Central memory CD8-positive, alpha-beta T cell (primary cell): ENCODE data around the gene WIPF3.

Experiments
- ATAC-seq: fragments of 150-1000 bp; cut with Tn5 transposase; replicated peaks from 2 replicates; pipeline ENCODE4 v1.10.0; 2022; ENCODE audit warnings: mild to moderate bottlenecking, moderate FRiP score, moderate number of reproducible peaks; ENCODE audit not compliant: poor library complexity, severe bottlenecking; ENCODE audit errors: extremely low read depth
- DNase-seq, 2 donors: peaks; one replicate each; pipeline ENCODE4 v3.0.0; 2021; ENCODE audit warnings: low spot score in 2 of 2
- H3K27ac Mint-ChIP-seq: one replicate; pipeline ENCODE4 v1.8.0; 2022; ENCODE audit warnings: low read depth, mild to moderate bottlenecking, moderate library complexity, mixed read lengths
- H3K27me3 Mint-ChIP-seq: one replicate; pipeline ENCODE4 v1.8.0; 2022; ENCODE audit warnings: mixed read lengths
- H3K36me3 Mint-ChIP-seq: one replicate; pipeline ENCODE4 v1.8.0; 2022; ENCODE audit warnings: mild to moderate bottlenecking, moderate library complexity, mixed read lengths; ENCODE audit not compliant: insufficient read depth
- H3K4me1 Mint-ChIP-seq: one replicate; pipeline ENCODE4 v1.8.0; 2022; ENCODE audit warnings: mixed read lengths
- H3K4me3 Mint-ChIP-seq: one replicate; pipeline ENCODE4 v1.8.0; 2022; ENCODE audit warnings: mild to moderate bottlenecking, moderate library complexity, mixed read lengths
- H3K9me3 Mint-ChIP-seq: one replicate; pipeline ENCODE4 v1.8.0; 2022; ENCODE audit warnings: mixed read lengths

WIPF3 gene

DNA sequence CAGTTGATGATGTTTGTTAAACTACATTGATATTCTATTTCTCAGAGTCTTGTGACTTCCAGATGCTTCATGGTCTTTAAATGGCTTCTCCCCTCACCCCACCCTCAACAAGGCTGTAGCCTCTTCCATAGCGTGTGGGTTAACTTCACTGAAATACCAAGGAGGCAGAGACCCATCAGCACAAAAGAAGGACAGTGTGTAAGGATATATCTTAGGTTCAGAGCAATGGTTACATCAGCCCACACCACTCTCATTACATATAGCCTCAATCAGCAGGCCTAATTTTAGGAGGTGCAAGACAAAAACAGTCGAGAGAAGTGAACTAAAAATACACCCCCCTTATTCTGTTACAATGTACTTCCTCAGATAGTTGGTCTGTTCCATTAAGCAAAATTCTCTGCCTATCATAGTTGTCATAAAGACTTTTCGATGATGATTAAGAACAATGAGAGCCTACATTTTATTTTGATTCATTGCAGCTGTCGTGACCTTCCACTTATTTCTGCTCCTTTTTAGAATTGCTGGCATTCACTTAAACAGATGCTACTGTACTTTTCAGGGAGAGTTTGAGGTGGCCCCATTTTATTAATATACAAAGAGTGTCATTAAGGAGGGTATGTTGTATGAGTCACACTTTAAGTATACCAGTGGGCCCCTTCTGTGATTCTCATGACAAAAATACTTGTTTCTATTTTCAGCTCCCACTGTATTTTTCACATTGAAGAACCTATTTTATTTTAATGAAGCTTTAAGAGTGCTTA is 52.1 kb downstream of the WIPF3 start:
- DNase-seq (no peak), ATAC-seq (no peak)
- Mint-ChIP-seq H3K36me3 (peaks cover 2% of the 10 kb centered on the region), H3K9me3 (no peaks in the 10 kb centered on the region), H3K4me1 (no peaks in the 10 kb centered on the region), H3K27ac (no peak overlapping the region), H3K27me3 (peaks cover 32% of the 10 kb centered on the region), H3K4me3 (no peak overlapping the region)

DNA sequence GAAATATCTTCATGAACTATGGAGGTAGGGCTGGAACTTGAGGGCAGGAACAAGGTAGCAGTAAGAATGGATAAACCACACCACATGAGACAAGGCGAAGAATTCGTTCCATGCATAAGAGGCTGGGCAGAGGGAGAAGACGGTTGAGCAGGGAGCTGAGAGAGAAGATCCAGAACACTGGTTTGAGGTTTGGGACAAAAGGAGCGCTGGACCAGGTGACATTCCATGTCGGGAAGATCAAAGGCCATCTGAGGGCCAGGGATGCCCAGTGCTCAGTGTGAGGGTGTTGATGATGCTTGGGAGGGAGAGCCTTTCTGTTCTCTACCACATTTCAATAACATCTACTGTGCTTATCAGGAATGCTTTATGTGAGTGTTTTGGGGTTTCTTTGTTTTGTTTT is 52.8 kb downstream of the WIPF3 start:
- peaks cover 34% of the 10 kb centered on the region for H3K27me3 Mint-ChIP-seq
- no peaks in the 10 kb centered on the region for H3K4me1 Mint-ChIP-seq
- H3K9me3 Mint-ChIP-seq = no peaks in the 10 kb centered on the region
- H3K36me3 Mint-ChIP-seq = peaks cover 2% of the 10 kb centered on the region
- ATAC-seq = no peak
- DNase-seq = no peak
- H3K27ac Mint-ChIP-seq = no peak overlapping the region
- no peak overlapping the region for H3K4me3 Mint-ChIP-seq

DNA sequence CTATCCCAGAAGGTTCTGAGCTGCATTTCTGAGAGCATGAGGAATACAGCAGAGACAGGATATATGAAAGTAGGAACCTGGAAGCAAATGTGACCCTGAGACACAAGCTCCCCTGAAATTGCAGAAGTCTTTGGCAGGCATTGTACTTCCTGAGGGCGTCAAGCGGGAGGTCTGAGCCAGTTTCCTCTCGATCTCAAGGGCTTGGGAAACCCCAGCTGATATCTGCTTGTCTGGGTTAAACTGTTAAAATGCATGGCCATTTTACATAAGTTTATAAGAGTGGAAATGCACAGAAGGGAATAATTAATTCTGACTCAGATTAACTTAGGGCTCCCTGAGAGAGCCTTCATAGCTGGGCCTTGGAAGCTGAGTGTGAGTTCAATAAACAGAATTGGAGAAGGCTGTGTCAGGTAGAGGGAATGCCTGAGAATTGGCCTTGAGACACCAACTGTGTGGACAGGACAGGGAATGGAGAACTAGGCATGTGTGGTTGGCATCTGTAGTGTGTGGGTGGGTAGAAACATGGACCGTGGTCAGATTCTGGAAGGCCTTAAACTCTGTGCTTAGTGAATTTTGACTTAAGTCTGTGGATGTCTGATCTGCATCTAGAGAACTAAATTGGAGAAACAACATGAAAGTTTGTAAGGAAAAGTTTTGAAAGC is 53.3 kb downstream of the WIPF3 start:
- no peak overlapping the region for H3K27ac Mint-ChIP-seq
- peaks cover 34% of the 10 kb centered on the region for H3K27me3 Mint-ChIP-seq
- H3K9me3 Mint-ChIP-seq = no peaks in the 10 kb centered on the region
- ATAC-seq = no peak
- no peak for DNase-seq
- H3K36me3 Mint-ChIP-seq = peaks cover 2% of the 10 kb centered on the region
- H3K4me3 Mint-ChIP-seq = no peak overlapping the region
- no peaks in the 10 kb centered on the region for H3K4me1 Mint-ChIP-seq

DNA sequence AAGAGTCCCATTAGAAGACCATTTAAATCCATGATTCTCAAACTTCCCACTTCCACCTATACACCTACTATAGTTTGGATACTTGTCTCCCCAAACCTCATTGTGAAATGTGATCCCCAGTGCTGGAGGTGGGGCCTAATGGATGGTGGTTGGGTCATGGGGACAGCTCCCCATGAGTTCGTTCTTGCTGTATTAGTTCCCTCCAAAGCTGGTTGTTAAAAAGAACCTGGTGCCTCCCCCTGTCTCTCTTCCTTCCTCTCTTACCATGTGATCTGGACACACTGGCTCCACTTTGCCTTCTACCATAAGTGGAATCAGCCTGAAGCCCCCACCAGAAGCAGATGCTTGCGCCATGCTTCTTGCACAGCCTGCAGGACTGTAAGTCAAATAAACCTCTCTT is 53.9 kb downstream of the WIPF3 start:
- no peak overlapping the region for H3K4me3 Mint-ChIP-seq
- H3K27ac Mint-ChIP-seq = no peak overlapping the region
- DNase-seq (no peak), ATAC-seq (no peak)
- peaks cover 2% of the 10 kb centered on the region for H3K36me3 Mint-ChIP-seq
- no peaks in the 10 kb centered on the region for H3K4me1 Mint-ChIP-seq
- no peaks in the 10 kb centered on the region for H3K9me3 Mint-ChIP-seq
- peaks cover 29% of the 10 kb centered on the region for H3K27me3 Mint-ChIP-seq

DNA sequence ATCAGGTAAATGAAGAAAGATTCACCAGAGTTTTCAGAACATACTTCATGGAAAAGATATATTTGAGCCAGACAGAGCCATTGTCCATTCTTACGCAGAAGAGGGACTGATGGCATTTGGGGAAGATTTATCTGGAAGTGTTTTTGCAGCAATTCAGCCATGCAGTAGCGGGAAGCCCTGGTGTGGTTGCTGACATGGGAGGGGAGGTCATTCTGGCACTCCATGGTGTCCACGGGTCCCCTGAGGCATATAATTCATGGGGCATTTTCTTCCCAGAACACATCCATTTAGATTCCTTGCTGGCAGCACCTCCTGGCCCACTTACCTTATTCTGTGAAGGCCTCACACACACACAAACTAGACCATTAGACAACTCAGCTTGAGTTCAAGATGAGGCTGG is 55.6 kb downstream of the WIPF3 start:
- ATAC-seq (no peak), DNase-seq (no peak)
- no peaks in the 10 kb centered on the region for H3K9me3 Mint-ChIP-seq
- peaks cover 23% of the 10 kb centered on the region for H3K27me3 Mint-ChIP-seq
- H3K27ac Mint-ChIP-seq = no peak overlapping the region
- H3K4me3 Mint-ChIP-seq = no peak overlapping the region
- no peaks in the 10 kb centered on the region for H3K4me1 Mint-ChIP-seq
- H3K36me3 Mint-ChIP-seq = peaks cover 2% of the 10 kb centered on the region

DNA sequence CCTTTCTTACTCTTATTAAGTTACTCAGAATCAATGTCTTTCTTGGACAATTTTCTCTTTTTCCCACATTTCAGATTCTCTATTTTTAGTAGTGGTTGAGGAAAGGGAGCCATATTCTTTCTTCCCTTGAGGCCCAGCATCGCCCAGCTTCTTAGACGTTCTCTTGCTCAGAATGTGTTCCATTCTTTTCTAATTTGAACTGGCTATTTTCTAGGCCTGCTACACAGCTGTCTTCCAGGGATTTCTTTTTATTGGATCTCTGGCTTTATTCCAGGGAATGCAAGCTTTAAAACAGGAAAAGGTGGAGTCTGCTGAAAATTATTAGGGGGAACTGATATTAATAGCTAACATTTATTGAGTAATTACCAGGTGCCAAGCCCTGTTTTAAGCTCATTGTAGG is 58.3 kb downstream of the WIPF3 start:
- Mint-ChIP-seq H3K27ac (no peak overlapping the region), H3K4me3 (no peak overlapping the region), H3K4me1 (no peaks in the 10 kb centered on the region), H3K36me3 (peaks cover 2% of the 10 kb centered on the region), H3K27me3 (peaks cover 23% of the 10 kb centered on the region), H3K9me3 (no peaks in the 10 kb centered on the region)
- DNase-seq = no peak
- ATAC-seq = no peak

DNA sequence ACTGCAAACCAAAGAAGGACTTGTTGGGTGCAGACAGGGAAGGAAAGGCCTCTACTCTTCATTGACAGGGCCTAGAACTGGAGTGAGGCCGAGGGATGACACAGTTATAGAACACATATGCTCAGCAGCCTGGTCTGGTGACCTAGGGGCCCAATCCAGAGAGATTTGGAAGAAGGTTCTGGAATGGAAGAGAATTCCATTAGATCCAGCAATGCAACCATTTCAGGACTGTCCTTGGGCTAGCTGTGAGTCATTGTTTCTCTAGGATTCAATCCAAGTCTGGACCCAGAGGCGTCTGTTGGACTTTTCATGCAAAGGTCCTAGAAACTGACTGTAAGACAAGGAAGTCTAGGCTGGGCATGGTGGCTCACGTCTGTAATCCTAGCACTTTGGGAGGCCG is 59.2 kb downstream of the WIPF3 start:
- no peak for ATAC-seq
- H3K9me3 Mint-ChIP-seq = no peaks in the 10 kb centered on the region
- no peak overlapping the region for H3K4me3 Mint-ChIP-seq
- H3K27me3 Mint-ChIP-seq = peaks cover 28% of the 10 kb centered on the region
- no peaks in the 10 kb centered on the region for H3K4me1 Mint-ChIP-seq
- no peak for DNase-seq
- no peak overlapping the region for H3K27ac Mint-ChIP-seq
- no peaks in the 10 kb centered on the region for H3K36me3 Mint-ChIP-seq

DNA sequence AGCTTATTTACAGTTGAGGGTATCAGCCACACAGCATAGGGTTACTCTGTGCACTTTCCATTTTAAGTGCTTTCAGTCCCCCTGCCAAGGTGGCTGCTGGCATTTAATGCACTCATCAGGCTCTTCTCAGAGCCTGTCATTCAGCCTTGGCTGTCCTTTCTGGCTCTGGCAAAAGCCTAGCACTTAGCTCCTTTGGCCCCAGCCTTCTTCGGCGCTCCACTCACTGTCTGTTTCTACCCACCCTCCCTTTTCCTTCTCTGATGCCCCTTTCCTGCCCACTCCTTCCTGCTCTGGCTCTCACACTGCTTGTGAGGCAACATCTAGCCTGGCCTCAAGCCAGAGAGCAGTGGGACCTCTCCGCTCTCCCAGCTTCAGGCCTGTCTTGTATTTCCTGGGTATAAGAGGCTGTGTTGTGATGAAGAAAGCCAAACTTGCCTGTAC is 60.2 kb downstream of the WIPF3 start:
- no peak overlapping the region for H3K4me3 Mint-ChIP-seq
- no peaks in the 10 kb centered on the region for H3K4me1 Mint-ChIP-seq
- no peak for ATAC-seq
- H3K27ac Mint-ChIP-seq = no peak overlapping the region
- H3K9me3 Mint-ChIP-seq = no peaks in the 10 kb centered on the region
- H3K36me3 Mint-ChIP-seq = no peaks in the 10 kb centered on the region
- peaks cover 28% of the 10 kb centered on the region for H3K27me3 Mint-ChIP-seq
- no peak for DNase-seq

DNA sequence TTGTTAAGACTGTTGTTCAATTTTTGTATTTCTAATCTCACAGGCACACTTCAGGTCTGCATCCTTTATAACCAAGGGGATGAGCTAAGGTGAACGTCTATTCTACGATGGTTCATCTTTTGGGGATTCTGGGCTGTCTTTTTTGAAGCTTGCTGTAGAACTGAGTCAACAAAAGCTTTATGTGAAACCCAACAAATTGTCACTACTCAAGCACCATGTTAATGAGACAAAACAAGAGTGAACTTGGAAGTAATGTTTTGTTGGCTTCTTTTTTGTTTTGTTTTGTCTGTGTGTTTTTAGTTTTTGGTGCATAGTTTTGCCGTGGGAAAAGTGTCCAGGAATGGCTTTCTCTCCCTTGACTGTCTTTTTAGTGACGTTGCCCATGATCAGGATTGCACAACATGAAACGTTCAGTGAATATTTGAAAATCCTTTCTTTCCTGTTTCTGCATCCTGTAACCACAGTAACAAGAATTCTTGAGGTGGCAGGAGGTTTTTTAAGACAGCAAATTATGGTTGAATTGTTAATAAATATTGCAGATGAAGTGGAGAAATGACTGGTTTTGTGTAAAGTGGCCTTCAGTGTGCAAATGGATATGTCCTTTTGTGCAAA is 65.6 kb downstream of the WIPF3 start:
- H3K4me3 Mint-ChIP-seq = no peak overlapping the region
- no peaks in the 10 kb centered on the region for H3K36me3 Mint-ChIP-seq
- peaks cover 34% of the 10 kb centered on the region for H3K27me3 Mint-ChIP-seq
- no peaks in the 10 kb centered on the region for H3K4me1 Mint-ChIP-seq
- DNase-seq = no peak
- no peaks in the 10 kb centered on the region for H3K9me3 Mint-ChIP-seq
- H3K27ac Mint-ChIP-seq = no peak overlapping the region
- ATAC-seq = no peak

DNA sequence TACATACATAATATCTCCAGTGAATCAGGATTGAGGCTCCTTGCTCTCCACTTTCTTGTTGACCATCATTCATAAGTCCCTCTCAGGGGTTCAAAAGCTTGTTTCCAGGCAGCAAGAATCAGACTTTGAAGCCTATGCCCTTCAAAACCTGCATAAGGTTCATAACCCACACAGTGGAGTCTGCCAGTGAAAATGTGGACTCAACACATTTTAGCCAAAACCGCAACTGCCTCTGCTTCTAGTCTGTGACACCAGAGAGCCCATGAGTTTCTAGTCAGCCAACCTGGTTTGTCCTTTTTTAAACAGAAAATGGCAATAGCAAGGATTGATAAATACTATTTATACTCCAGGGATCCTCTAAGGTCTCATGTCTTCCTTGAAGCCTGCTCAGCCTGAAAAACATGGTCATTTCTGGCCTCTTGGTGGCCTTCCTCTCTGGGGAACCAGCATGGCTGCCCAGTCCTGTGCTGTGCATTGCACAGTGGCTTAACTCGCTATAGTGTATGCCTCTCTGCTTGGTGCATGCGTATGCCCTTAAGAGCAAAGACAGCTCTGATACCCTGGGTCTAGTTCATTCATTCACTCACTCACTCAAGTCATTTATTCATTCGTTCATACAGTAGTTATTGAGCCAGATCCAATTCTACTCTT is 67.5 kb downstream of the WIPF3 start:
- H3K4me1 Mint-ChIP-seq = no peaks in the 10 kb centered on the region
- H3K36me3 Mint-ChIP-seq = no peaks in the 10 kb centered on the region
- H3K27me3 Mint-ChIP-seq = peaks cover 30% of the 10 kb centered on the region

DNA sequence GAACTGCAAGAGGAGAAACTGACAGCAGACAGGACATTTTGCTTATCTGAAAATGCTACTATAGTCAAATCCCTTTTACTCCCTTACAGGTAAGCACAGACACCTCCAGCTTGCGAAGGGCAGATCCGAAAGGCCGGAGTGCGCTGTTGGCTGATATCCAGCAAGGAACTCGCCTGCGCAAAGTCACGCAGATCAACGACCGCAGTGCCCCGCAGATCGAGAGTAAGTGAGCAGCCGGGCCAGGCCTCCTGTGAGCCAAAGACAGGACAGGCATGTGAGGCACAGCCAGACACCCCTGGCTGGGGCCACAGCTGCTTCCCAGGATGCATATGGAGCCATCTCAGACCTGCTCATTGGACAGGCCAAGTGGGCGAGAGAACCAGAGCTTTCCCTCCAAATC is 69.4 kb downstream of the WIPF3 start:
- peaks cover 25% of the 10 kb centered on the region for H3K27me3 Mint-ChIP-seq
- no peak overlapping the region for H3K27ac Mint-ChIP-seq
- H3K9me3 Mint-ChIP-seq = no peaks in the 10 kb centered on the region
- no peak overlapping the region for H3K4me3 Mint-ChIP-seq
- DNase-seq (no peak), ATAC-seq (no peak)
- no peaks in the 10 kb centered on the region for H3K36me3 Mint-ChIP-seq
- H3K4me1 Mint-ChIP-seq = no peaks in the 10 kb centered on the region

More for the DNA sequence above, 67.5 kb downstream of the WIPF3 start:
- Mint-ChIP-seq H3K27ac (no peak overlapping the region), H3K4me3 (no peak overlapping the region), H3K9me3 (no peaks in the 10 kb centered on the region)
- ATAC-seq (no peak), DNase-seq (no peak)

DNA sequence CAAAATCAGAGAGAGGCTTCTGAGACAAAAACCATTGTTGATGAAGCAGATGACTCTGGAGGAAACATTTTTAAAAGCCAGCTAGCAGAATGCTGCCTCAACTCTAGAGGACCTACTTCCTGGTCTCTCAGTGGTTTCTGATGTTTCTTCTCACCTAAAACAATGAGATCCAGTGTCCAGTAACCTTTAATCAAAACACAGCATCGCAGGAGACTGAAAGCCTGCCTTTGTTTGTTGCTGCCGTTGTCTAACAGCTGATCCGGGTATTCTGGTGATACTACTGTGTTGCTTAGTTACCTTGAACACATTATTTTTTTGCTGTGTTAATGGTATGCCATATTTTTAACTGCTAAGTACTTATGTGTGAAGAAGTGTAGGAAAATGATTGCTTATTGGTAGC is 70.9 kb downstream of the WIPF3 start:
- Mint-ChIP-seq H3K27ac (no peak overlapping the region), H3K9me3 (no peaks in the 10 kb centered on the region), H3K4me3 (no peak overlapping the region), H3K4me1 (no peaks in the 10 kb centered on the region), H3K36me3 (no peaks in the 10 kb centered on the region), H3K27me3 (peaks cover 26% of the 10 kb centered on the region)
- no peak for ATAC-seq
- DNase-seq = no peak
